Fibroblast of gingiva (primary cell): ENCODE data around the gene USP10.

Experiments
- DNase-seq: peaks from one replicate; pipeline ENCODE4 v3.0.0-alpha.2; 2011; ENCODE audit warnings: low read depth

The USP10 gene

DNA sequence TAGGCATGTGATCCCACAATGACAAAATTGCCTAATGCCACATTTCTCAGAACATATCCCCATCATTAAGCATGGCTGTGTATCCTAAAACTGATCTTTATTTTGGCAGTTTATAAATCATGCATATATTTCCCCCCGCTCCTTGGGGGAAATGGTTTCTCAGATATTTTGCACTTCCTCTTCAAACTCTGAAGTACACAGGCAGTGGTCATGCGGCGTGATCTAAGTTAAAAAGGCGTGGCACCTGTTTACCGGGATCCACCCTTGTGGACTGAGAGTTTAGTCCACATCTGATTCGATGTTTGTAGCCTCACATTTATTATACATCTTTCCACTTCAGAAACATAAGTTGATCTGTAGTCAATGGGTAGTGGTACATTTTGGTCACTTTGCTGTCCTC is 51.4 kb downstream of the USP10 start:
- no peak for DNase-seq

DNA sequence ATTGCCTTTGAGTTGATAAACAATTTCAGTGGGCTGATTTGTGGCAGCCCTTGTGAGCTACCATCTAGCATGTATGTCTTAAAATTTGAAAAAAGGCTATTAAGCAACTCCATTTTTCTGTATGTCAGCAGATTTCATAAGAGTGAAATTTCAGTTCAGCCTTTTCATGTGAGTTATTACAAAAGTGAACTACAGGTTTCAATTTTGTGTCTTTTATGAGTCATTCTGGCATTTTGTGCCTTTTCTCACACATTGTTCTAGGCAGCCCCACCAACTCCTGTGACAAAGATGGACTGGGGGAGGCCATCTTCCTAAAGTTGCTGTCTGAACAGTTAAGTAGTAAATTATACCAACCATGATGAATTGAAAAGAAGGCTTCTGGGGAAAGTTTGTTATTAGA is 52.1 kb downstream of the USP10 start:
- peak; percentile 55 for DNase-seq

DNA sequence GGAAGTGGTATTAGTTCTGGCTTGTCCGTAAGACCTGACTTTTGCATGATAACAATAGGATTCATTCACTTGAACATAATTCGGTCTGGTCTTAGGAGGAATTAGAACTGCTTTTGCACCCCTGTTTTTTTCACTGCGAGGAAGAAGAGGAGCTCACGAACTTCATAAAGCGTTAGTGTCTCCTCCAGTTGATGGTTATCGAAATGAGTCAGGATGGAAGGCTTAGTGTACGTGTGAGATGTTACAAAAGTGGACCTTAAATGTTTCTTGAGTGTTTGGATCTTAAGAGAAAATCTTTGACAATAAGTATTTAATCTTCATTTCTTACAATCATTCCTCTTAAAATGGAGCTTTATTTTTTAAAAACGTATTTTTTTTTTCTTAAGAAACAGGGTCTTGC is 52.8 kb downstream of the USP10 start:
- DNase-seq: no peak

DNA sequence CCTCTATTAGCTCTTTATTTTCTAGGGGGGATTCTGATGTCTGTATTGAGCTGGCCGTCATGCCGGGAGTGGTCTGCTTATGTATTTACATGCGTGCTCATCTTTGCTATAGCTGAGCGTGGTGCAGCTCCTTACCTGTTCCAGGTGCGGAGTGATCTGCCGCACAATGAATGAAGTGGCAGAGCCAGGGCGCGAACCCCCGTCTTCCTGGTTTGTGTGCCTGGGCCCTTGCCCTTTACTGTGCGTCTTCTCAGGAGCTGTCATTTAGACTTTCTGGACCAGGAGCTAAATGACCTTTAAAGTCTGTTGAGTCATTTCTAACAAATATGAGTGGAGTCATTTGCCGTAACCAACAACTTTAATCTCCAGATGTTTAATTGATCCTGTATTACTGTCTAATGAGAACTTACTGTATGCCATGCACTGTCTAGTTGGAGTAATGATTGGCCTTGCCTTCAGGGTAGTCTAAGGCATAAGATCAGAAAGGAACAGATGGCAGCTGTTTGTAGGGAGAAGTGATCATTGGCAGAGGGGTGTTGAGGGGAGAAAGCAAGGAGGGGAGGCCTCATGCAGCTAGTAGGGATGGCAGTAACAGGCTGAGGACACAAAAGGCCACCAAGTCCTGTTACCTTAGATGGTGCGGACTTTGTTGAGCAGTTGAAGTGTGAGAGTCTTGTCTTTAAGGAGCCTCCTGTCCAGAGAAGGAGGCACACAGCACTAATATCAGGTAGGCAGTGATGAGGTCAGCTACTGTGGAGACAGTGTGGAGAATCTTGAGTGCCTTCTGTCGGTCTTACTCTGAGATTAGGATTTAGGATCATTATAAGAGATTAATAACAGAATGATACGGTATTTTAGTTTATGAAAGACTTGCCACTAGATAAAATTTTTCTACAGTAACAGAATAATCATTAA is 53.9 kb downstream of the USP10 start:
- no peak for DNase-seq

DNA sequence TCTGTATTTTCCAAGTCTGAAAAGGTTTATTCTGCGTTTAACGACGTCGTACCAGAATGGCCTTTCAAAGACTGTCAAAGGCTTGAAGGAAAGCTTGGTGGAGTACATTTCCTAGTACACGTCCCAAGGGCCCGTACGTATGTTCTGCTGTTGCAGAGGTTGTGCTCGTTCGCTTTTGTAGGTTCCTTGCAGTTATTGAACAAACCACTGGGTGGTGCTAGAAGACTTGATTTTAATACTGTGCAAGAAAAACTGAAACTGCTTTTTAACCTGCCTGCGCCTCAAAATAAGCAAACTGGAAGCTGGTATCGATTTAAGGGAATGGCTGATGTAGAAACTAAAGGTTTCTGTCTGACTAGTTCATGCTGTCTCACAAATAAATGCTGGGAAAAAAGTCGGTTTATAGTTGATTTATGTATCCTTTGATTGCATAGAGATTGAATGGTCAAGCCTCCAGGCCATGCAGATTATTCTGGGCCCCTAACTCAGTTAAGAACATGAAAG is 54.6 kb downstream of the USP10 start:
- peak; percentile 89 for DNase-seq

DNA sequence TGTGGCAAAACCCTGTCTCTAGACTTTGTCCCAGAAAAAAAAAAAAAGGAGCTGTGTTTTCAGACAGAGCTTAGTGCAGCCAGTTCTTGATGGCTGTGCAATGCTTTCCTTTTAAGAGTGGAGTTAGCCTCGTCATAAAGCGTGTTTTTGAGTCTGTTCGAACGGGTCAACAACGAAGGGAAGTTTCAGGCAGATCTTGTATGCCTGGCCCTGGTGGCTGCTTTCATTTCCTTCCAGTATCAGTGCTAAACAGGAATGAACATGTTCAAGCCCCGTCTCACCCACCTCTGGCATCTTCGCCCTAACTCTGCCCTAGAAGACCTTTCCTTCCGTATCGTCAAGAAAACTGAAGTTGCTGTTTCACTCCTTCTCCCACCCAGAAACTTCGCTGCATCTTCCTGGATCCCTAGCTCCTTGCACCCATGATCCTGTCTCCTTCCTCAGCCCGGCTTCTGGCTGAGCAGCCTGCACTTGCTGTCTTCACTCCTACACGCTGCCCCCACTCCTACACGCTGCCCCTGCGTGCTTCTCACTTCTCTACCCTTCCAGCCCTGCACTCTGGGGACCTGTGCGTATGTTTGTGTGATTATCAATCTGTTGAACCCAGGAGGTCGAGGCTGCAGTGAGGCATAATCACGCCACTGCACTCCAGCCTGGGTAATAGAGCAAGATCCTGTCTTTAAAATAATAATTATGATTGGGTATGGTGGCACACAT is 55.3 kb downstream of the USP10 start:
- DNase-seq: no peak

DNA sequence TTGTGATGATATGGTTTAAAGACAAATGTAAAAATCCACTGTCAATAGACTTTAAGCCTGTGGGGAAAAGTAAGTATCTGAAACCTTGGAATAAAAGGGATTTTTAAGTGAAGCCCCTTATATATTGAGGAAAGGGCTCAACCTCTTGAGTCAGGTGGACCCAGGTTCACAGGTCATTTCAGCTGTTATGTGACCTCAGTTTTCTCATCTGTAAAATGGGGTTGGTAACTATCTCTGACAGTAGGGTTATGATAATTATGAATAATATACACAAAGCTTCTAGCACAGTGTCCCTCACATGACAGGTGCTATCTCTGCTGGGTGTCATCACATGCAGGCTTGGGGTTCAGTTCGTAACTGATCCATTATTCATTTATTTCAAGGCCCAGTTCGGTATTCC is 57.0 kb downstream of the USP10 start:
- no peak for DNase-seq

DNA sequence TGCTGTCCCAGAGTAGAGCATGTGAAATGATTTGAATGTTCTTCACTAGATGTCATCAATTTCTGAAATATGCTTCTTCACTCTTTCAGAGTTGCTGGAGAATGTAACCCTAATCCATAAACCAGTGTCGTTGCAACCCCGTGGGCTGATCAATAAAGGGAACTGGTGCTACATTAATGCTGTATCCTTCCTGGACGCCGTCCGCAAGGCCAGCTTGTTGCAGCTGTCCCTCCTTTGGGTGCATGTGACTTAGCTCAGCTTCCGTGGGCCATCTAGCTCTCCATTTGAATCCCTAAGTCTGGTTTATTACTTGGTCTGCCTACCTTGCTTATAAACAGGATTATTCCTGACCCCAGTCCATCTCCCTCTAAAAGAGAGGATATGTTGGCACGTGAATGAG is 58.8 kb downstream of the USP10 start:
- no peak for DNase-seq

DNA sequence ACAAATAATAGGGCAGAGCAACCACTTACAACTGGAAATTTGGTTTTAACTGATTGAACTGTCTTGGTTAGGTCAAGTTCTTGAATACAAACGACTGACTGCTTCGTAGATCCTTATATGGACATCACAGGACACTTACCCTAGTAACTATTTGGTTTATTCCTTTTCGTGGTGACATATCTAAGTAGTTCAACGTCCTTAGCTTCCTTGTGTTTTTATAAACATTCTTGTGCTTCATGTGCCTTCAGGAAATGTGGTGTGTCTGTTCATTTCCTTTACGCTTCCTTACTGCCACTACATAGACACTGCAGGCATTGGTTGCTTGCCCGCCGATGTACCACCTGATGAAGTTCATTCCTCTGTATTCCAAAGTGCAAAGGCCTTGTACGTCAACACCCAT is 59.3 kb downstream of the USP10 start:
- DNase-seq: no peak

DNA sequence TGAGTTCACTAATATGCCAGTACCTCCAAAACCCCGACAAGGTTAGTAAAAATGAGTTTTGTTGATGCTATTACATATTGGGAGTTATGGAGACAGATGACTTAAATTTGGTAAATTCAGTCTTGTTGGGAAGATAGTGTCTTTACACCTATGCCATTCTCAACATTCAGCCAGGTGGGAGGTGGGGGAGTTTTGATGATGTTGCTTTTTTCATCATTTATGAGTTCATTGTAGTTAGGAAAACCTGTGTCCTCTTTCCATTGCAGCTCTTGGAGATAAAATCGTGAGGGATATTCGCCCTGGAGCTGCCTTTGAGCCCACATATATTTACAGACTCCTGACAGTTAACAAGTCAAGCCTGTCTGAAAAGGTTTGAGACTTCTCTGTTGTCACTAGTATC is 60.1 kb downstream of the USP10 start:
- no peak for DNase-seq

DNA sequence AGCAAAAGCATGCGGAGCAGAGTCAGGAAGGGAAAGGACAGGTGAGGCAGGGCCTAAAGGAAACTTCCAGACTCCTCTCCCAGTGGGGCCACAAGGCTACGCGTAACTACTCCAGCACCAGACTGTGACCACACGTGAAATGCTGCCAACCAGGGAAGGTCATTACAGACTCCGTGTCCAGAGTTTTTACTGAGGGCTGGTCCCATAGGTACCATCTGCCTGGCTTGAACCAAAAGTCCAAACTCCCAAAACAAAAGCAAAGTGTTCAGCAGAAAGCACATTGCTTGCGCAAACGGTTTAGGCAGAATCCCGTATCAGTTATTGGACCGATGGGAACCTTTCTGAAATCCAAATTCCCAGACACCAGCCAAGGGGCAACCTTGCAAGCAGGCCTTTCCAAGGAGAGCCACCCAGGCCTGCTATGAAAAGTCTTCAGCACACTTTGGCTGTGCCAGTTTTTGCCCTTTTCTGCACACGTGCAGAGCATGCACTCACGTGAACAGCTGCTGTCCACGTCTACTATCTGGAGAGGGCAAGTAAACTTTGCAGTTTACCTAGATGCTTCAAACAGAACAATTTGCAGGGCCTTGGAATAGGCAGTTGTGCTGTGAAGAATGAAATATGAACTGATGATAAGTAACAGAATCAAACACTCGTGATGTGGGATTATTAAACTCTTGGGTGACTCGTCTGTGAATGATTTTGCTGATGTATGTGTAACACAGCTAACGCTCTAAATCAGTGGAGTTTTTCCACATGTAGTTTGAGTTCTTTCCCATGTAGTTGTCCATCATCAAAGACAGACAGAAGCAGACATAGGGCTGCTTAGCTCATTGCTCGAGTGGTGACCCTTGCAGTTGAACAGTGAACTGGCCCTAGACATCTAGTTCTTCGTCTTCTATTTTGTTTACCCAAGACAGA is 61.9 kb downstream of the USP10 start:
- DNase-seq: peak; percentile 37

DNA sequence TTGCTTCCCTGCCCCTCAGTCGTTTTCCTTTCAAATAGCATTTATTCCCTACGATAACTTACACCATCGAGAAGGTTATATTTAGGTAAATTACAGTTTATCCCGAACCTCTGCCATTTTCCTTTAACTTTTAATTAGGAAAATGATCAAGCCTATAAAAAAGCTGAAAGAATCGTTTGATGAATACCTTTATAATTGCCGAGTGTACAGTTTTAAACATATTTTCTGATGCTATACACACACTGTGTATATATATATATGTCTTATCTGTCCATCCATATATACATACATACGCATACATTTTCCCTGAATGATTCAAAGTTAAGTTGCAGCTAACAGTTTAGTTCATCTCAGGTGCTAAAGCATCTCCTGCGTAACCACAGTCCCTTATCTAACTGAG is 63.4 kb downstream of the USP10 start:
- DNase-seq: no peak

DNA sequence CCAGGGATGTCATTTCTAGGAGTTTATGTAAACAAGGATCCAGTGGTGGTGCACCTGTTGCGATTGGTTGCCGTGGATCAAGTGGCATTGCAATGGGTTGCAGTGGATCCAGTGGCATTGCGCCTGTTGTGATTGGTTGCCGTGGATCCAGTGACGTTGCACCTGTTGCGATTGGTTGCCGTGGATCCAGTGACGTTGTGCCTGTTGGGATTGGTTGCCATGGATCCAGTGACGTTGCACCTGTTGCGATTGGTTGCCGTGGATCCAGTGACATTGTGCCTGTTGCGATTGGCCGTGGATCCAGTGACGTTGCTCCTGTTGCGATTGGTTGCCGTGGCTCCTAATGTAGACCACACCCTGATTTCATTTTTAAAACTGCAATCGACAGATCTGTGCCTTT is 63.8 kb downstream of the USP10 start:
- no peak for DNase-seq

DNA sequence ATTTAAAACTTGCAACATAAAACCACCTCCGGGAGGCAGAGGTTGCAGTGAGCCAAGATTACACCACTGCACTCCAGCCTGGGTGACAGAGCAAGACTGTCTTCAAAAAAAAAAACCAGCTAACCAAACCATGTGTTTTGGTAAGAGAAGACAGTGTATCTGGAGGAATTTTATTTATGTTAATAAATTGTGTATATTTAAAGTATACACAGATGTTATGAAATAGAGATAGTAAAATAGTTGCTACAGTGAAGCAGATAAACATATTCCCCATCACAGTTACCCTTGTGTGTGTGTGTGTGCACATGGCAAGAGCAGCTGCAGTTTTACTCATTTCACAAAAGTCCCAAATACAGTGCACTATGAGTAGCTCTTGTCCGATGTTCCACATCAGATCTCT is 65.2 kb downstream of the USP10 start:
- no peak for DNase-seq

DNA sequence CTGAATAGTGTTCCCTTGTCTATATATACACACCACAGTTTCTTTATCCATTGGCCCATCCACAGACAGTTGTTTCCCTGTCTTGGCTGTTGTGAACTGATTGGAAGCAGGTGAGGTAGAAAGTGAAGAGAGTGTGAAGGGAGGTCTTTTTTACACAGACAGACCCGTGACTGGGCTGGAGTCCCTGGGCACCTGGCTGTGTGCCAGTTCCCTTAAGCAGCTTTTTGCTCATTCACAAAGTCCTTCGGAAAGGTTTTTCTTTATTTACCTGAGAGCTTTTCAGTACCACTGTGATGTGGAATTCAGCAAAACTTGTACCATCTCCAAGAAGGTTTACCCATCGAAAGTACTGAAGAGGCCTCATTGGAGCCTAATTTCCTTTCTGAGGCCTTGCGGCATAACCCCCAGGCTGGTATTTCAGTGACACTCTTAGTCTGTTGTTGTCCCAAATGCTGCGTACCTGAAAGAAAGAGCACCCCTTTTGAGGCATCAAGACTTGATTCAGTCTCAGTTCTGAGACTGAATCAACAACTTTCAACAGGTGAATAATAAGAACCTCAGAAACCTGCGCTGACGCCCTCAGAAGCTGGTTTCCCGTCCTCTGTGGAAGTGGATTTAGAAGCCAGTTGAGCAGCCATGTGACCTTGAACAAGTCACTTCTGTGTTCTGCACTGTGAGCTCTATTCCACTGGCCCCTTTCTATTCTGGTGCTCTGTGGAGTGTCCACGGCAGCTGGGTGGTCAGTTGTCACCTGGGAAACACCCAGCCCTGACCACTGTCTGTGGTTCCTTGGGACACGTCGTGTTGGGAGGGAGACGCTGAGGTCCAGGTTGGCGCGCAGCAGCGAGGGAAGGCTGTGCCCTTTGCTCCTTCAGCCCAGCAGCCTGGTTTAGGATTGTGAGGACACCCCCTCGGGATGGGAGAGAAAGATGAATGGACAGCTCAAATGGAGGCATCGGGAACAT is 66.1 kb downstream of the USP10 start:
- DNase-seq: no peak

DNA sequence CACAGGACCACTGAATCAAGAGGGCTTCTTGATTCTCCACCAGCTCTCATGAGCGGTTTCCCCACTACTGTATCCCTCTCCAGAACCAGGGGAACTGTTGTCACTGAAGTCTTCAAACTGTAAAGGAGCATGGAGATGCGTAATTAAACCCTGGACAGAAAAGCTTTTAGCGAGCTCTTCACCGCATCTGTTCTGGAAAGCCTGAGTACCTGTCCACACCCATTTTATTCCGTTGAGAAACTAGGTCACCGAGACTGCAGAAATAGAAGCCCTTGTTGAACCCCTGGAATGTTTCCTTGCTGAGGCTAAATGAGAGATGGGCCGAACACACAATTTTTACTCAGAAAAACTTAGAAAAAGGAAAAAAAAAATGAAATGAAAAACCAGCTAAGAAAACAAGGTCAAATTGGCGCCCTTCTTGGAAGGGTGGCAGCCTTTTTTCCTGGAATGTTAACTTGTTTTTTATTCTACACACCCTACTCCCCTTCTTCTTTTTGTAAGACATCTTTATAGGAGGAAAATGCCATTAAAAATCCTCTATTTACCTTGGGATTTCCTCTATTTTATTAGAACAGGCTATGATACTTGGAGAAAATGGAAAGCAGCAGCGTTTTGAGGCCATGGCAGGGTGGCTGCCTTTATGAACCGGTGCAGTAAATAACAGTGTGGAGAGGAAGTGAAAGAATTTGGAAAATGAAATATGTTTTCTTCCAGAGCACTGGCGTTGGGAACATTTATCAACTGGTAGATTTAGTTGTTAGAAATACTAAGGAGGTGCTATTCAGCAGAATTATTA is 67.4 kb downstream of the USP10 start:
- no peak for DNase-seq

DNA sequence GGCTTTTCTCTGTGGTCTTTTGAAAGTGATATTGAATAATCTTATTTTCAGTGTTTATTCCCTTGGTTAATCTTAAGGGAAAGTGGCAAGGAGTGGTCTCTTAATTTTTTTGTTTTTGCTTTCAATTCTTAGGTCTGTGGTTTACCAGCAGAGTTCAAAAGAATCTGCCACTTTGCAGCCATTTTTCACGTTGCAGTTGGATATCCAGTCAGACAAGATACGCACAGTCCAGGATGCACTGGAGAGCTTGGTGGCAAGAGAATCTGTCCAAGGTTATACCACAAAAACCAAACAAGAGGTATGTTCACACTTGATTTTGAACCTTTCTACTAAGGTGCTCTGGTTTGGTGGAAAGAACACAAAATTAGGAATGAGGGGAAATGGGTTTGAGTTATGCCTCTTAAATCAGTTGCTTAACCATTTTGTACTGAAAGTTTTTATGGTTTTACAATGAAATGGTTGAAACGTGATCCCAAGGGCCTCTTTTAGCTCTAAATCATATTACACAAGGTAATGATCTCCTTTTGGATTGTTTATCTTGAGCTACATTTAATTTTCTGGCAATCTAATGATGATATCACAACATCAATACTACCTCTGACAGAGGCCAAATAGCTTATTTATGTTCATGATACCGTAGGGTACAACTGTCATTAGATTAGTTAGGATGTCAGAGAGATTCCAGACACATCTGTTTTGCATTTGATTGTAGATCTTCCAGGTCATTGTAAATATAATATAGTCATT is 68.4 kb downstream of the USP10 start:
- no peak for DNase-seq

DNA sequence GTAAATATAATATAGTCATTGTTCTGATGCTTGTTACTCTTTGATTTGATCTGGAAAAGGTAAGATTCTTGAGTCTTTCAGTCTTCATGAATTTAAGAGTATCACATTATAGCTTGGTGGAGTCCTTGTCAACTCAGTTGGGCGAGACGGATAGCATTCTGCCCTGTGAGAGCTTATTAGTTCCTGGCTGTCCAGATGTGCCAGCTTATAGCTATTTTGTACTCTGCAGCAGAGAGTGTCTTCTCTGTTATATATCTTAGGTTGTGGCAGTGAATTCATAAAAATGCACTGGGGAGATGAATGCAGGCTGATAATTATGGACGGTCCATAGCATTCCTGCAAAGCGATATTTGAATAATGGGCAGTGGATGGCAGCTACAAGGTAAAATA is 69.0 kb downstream of the USP10 start:
- DNase-seq: no peak

DNA sequence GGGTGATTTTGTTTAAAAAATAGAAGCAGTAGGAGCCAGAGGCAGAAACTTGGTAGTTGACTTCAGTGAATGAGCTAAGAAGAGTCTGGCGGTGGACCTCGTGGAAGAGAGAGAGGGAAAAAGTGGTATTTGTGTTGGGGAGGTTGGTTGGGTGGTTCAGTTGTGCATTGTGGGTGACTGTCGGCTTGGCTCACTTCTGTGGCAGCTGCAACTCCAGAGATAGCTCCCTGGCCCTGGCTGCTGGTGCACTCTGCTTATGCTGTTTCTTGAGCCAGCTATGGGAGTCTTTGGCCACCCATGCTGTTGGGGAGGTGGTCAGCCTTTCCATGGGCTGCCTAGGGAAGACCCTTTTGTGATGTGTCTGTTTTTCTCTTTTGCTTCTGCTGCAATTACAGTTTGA is 69.6 kb downstream of the USP10 start:
- no peak for DNase-seq

DNA sequence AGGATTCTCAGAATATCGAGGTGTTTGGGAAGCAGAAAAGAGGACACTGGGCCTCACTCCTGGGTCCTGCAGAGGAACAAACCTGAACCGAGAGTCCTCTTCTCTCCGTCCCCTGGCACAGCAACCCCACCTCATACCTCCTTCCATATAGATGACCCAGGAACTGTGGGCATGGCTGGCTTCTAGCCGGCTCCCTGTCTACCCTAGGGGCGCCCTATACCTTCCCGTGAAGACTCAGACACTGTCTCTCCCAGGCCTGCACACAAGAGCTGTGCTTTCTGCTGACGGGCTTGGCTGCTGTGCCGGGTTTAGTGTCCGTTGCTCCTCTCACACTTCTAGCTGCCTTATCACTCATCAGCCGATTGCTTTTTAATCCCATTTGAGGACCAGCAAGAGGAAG is 73.5 kb downstream of the USP10 start:
- DNase-seq: no peak
